ENCODE data around the gene NFIB.

GRCh38 chr9:14072850-14073249 is 241.1 kb downstream of the NFIB start:
- TF ChIP-seq TAF1 (IDR thresholded peaks at IDR 0.05; ENCODE audit: low read depth, low read length) = no peak
- no peak for TF ChIP-seq POLR2A (IDR thresholded peaks at IDR 0.05; ENCODE audit: low read depth, low read length)
- TF ChIP-seq POLR2AphosphoS5 (IDR thresholded peaks at IDR 0.05; ENCODE audit: low read depth, low read length) = no peak
- TF ChIP-seq PAX5 (IDR thresholded peaks at IDR 0.05; ENCODE audit: insufficient read depth, low read length, severe bottlenecking) = no peak
